Measurements from ENCODE around the gene FAM184B.
"Not testable (repeated sequence)": the region's sequence is repeated elsewhere in the genome, so short reads cannot be mapped to it uniquely, and the experiment has no call there.

FAM184B gene

DNA sequence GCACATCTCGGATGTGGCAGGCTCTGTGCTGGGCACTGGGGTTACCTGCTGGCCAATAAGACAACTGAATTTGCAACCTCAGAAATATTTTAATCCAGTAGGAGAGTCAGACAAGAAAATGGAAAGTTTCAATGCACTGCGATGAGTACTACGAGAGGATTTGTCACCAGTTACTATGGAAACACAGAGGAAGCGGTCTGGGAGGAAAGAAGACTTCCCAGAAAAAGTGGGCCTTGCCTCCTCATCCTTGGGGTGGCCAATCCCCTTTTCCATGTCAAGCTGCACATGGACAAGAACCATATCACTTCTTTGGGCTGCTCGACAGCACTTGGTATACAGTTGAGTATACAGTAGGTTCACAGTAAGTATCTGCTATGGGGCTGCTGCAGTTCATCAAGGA lies 67.6 kb downstream of the FAM184B start:
- DNase-seq = no peak

DNA sequence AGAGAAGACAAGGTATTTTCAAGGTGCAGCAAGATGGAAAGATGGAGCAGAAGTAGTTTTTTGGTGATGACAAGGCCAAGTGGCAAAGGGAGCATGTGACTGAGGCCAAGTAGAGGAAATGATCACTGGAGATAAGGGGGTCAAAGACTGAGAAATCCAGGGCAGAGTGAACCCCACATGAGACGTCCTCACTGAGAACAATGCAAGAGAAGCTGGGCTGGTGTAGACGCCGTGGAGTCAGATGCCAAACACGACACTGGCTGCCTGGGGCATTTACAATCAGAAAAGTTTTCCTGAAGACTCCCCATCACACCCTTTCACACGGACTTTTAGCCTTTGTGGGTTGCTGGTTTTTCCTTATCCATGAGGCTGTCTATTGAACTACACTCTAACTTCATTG lies 69.3 kb downstream of the FAM184B start:
- no peak for DNase-seq

DNA sequence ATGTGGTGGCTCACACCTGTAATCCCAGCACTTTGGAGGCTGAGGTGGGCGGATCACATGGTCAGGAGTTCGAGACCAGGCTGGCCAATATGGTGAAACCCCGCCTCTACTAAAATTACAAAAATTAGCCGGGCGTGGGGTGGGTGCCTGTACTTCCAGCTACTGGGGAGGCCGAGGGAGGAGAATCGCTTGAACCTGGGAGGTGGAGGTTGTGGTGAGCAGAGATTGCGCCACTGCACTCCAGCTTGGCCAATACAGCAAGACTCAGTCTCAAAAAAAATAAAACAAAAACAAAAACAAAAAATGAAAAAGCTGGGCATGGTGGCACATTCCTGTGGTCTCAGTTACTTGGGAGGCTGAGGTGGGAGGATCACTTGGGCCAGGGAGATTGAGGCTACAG lies 70.2 kb downstream of the FAM184B start:
- not testable (repeated sequence) for DNase-seq

DNA sequence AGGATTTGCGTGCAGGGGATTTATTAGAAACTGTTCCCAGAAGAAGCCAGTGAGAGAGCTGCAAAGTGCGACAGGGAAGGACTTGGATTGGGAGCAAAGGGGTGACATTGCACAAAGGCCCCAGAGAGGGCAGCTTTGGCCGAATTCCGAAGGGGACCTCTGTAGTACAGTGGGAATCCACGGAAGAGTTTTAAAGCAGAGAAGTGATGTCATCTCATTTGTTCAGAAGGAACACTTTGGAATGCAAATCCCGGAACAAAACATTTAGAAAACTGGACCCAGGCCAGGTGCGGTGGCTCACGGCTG lies 71.7 kb downstream of the FAM184B start:
- no peak for DNase-seq

DNA sequence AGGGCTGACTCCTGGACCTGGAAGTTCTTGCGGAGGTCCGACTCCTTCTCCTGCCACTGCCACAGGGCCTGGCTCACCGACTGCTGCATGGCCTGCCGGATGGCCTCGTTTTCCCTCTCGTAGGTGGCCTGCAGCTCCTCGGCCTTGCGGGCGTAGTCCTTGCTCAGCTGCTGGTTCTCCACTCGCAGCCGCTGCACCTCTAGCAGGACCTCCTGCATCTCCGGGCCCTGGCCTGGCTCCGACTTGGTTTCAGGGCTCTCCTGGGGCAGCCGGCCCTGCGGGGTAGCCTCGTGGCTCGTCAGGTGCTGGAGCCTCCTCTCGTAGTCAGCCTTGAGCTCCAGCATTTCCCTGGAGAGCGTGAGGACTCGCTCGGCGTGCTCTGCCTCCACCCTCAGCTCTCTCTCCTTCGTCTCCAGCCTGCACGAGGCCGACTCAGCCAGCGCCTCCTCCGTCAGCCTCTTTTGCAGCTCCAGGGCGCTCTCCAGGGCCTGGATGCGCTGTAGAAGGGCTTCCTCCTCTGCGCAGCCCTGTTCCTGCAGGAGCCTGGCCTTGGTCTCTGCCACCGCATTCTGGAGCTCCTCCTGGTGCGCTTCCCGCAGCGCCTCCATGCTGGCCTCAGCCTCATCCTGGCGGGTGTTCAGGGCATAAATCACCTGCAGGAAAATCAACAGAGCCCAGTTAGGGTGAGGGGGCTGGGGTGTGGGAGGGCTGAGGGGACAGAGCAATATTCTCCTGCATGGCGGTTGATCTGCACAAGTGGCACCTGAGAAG lies 72.2 kb downstream of the FAM184B start:
- DNase-seq = no peak

DNA sequence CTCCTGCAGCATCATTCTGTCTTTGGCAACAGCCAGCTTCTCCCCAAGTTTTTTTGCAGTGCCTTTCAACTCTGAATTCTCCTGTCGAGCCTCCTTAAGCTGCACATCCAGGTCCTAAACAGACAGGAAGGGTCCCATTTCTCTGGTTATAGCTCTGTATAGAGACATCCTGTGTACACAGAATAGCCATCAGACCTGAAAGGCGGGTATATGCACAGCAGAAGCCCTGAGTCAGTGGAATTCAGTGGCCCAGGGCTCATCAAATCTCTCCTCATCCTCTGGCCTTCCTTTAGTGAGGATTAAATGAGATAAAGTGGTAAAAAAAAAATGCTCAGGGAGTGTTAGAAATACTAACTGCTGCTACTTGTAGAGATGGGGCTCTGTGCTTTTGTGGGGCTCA lies 73.8 kb downstream of the FAM184B start:
- DNase-seq = no peak

DNA sequence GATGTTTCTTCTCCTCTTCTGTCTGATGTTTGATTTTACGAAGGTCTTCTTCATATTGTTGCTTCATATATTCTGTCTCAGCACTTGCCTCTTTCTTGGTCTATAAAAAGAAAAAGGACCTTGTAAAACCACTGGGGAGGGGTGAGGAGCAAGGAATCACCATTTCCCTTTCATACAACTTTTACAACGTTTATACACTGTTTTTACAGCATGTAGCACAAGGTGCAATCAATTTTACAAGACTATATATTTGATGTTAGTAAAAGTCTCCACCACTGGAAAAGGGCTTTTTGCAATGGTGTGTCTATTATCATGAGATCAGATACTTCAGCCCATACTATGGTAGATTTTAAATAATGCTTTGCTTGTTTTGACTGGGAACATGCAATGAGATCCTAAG lies 76.3 kb downstream of the FAM184B start:
- DNase-seq = no peak

DNA sequence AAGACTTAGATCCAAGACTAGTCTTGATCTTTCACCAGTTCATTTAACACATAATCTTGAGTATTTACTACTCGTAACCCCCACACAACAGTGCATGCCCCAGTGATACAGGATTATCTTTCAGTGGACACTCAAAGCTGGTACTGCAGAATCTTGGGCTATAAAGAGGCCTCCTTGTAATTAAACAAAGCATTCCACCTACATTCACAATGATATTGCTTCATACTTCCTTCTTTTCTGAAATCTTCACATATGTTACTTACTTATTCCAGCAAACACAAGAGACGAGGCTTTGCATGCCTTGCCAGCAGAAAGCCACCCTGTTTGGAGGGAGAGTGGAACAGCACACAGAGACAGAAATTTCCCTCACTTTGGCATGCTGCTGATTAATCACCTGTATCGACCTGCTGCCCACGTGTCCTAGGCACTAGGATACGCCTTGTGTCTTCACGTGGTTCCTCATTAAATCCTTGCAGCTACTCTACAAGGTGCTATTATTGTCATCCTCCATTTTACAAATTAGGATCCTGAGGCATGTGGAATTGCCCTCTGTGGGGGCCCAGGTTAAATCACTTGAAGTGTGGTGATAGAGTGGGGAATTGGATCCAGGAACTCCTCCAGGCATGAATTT lies 77.3 kb downstream of the FAM184B start:
- no peak for DNase-seq

DNA sequence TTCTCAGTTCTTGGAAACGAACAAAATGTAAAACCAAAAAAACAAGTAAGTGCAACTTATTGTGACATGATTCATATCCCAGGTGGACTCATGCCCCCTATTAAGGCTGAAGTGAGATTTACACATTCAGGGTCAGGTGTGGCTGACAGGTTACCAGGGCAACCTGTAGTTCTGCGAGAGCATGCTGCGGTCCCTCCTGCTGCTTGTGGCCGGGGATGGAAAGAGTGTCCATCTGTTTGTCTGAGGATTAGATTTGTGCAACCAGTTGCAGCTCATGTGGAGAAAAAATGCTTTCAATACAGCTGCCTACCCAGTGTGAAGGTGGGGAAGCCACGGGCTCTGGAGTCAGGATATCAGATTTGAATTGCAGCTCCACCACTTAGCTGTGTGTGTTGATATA lies 78.8 kb downstream of the FAM184B start:
- no peak for DNase-seq

DNA sequence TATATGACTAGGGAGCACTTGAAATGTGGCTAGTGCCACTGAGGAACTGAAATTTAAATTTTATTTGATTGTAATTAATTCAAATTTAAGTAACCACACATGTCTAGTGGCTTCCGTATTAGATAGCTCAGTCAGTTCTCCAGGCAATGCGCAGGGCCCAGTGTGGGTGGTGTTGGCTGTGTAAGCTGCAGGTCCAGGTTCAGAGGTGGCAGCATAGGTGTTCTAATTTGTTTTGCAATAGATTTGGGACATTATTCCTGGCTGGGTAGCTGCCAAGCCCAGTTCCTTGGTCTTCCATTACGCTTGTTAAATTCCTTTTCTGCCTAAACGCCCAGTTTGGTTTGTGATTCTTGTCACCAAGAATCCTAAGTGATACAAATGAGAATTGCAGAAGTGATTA lies 79.5 kb downstream of the FAM184B start:
- no peak for DNase-seq

DNA sequence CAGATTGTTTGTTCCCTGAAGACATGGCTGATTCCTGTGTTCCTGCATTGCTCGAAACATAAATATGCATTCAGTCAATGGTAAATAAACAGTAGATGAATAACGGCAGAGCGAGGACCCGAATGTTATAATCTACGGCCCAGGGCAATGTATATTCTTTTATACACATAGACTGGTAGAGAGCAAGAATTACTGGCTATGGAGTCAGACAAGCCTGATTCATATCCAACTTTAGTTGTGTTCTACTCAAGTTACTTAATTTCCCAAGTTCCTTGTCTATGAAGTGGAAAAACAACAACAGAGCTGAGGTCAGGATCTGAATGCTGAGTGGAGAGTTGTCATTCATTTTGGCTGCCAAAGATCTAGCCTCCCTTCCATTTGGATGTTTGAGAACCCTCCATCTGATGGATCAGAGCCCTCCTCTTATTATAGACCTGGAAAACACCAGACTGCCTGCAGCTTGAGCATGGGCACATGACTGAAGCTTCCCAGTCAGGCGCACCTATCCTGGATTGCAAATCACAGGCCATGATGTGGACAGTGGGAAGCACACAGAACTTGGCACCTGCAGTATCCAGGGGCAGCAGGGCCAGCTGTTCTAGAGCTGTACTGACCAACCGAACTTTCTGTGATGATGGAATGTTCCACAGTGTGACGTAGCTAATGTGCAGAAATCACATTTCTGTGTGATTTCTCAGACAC lies 80.1 kb downstream of the FAM184B start:
- no peak for DNase-seq

DNA sequence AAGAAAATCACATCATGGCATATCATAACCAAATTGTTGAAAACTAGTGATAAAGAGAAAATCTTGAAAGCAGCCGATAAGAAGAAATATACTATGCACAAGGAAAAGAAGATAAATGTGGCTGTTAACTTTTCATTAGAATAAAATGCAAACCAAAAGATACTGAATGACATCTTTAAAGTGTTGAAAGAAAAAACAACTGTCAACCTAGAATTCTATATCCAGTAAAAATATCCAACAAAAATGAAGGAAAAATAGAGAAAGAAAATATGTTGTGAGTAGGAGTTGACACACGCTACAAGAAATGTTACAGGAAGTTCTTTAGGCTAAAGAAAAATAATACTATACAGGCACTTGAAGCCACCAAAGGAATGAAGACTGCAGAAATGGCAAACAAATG lies 82.0 kb downstream of the FAM184B start:
- DNase-seq = no peak

DNA sequence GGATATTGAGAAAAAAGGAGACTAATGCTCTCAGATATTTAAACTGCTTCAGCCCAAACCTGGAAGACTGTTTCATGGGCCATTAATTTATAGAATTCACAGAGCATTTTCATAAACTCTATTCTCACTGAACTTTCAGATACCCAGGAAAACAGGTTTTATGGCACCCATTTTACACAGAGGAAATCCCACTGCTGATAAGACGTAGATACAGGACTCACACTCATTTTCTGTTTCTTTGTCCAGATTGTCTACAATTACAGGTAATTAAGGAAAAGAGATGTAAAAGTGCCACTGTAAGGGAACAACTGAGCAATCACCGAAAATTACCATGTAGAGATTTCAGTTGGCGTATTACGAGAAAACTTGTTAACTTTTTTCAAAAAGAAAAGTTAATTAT lies 83.3 kb downstream of the FAM184B start:
- no peak for DNase-seq

DNA sequence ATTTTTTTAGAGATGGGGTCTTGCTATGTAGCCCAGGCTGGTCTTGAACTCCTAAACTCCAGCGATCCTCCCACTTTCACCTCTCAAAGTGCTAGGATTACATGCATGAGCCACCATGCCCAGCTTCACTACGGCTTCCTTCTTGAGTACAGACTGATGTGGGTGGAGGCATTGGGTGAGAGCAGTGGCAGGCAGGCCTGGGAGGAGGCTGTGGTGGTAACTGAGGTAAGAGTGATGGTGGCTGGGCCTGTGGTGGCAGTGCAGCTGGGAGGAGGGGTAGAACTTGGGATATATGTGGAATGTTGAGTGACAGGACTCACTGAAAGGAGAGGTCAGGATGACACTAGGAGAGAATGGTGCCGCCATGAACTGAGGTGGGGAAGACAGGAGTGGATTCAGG lies 86.1 kb downstream of the FAM184B start:
- no peak for DNase-seq

DNA sequence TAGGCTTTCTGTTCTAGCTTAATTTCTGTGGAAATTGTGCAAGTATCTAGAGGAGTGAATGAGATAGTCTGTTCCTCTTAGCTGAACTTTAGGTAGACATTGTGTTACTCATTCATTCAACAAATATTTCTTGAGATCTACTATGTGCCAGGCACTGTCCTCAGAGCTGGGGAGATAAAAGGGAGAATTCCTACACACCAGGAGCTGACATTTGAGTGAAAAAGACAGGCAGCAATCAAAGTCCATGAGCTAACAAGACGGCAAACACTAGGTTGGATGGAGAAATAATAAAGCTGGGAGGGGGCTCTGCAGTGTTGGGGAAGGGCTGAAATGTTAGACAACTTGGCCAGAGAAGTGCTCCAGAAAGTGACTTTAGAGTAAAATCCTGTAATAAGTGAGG lies 86.9 kb downstream of the FAM184B start:
- DNase-seq = no peak

DNA sequence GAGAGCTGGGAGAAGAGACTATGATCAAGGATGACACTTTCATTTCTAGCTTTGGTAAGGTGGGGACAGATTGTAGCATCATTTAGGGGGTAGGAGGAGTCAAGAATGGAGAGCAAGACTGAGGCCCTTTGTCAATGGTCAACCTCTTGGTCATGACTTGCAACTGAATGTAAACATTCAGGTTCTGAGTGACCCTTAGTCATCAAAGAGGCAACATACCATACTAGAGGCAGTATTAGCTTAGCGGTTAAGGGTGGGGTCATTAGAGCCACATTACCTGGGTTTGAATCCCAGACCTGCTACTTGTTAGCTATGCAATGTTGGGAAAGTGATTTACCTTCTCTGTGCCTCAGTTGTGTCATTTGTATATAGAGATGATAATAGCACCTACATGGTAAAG lies 90.5 kb downstream of the FAM184B start:
- DNase-seq = no peak

DNA sequence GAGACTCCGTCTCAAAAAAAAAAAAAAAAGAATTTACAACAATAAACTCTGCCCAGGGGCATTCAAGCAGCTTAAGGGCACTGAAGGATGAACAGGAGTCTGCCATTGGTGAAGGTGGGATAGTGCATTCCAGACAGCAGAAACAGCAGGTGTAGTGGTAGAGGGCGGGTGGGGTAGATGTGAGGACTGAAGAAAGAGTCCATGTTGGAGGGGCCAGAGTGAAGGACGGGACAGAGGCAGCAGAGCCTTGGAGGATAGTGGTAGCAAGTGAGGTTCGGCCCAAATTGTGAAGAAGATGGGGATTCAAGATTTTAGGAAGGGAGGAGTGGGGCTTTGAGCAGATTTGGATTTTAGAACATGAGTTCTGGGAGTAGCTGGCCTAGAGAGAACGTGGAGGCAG lies 91.3 kb downstream of the FAM184B start:
- no peak for DNase-seq

DNA sequence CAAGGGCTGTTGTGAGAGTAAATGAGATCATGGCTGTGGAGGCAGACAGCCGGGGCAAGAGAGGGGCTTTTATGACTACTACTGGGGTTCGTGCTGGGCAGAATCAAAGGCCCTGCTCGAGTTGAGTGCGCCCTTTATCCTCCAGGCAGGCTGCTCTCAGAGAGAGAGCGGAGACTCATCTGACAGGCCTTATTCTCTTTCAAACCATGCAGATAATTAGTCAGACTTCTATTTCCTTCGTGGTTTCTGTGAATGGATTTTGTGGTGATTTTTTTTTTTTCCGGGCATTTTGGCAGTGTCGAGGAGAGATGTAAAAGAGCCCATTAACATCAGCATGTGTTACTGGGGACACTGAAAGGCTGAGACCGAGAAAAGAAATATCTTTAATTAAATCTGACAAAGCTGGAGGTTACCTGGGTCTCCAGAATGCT lies 93.4 kb downstream of the FAM184B start:
- no peak for DNase-seq

DNA sequence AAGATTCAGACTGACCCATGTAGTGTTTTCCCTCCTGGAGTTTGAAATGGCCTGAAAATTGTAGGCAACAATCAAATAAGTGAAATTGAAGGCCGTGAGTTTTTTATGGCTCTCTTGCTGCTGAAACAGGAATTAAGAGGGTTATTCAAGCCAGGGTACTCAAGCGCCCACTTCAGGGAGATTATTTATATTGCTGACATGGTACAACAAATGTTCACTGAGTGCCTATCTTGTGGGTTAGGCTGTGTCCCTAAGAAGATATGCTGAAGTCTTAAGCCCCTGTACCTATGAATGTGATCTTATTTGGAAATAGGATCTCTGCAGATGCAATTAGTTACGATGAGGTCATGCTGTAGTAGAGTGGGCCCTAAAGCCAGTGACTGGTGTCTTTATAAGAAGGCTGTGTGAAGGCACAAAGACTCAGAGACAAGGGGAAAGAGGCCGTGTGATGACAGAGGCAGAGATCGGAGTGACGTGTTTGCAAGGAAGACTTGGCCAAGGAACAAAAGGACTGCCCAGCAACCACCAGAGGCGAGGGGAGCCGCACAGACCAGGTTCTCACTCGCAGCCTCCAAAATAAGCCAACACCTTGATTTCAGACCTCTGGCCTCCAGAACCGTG lies 94.1 kb downstream of the FAM184B start:
- DNase-seq = no peak

DNA sequence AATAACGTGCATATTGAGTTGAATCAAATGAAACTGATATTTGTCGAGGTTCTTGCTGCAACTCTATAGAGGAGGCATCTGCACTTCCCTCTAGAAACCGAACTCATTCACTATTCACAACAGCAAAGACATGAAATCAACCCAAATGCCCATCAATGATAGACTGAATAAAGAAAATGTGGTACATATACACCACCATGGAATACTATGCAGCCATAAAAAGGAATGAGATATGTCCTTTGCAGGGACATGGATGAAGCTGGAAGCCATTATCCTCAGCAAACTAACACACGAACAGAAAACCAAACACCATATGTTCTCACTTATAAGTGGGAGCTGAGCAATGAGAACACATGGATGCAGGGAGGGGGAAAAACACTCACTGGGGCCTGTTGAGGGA lies 96.8 kb downstream of the FAM184B start:
- not testable (repeated sequence) for DNase-seq

DNA sequence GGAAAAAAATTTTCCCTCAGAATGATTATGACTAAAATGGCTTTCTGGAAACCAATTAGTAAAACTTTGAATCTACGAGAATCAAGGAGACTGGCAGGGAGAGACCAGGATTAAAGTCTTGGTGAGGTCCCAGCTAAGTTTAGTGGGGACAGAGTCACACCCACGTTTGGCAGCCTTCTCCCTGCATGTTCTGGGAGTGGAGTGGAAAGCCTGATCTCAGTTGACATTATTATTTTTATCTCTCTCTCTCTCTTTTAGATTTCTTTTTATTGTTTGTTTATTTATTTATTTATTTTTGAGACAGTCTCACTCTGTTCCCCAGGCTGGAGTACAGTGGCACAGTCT lies 99.2 kb downstream of the FAM184B start:
- DNase-seq = no peak

DNA sequence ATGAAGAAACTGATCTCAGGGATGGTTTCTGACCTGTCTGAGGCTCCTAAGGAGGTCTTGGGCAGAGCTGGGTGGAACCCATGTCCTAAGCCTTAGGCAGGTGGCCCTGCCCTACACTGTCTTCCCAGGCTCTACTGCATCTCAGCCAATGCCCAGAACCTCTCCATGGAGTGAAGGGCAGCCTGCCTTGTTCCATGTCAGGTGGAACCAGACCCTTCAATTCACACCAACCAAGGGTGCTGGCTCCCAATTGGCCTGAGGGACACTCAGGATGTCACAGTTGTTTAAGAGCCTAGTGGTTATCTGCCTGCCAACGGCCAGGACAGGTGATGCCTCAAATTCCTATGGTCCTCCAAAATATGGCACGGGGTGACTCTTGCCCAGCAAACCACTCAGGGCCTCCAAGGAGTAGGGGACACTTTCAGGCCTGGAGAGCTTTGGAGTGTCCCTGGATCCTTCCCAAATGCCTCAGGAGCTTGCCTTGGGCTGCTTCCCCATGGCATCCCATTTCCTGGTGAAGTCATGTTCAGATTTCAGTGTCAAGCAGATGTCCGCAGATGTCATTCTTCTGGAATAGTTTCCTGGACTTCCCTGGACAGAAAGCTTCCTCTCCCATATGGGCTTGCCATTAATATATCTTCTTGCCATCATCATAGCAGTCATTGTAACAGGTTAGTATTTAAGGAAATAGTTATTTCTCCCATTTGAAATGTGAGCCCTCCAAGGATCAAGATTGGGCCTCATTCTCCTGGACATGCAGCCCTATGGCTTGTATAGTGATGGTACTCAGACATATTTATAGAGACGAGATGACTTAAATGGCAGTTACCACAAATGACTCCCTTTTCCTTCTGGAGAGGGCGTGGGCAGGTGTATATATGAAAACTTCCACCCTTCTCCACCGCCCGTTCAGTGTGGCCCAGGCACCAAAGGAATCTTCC lies 99.9 kb downstream of the FAM184B start:
- no peak for DNase-seq
